ENCODE data around the gene CLCN1.
A peak's percentile ranks its signal among the peaks of the same experiment; 100 is the strongest.

DNA sequence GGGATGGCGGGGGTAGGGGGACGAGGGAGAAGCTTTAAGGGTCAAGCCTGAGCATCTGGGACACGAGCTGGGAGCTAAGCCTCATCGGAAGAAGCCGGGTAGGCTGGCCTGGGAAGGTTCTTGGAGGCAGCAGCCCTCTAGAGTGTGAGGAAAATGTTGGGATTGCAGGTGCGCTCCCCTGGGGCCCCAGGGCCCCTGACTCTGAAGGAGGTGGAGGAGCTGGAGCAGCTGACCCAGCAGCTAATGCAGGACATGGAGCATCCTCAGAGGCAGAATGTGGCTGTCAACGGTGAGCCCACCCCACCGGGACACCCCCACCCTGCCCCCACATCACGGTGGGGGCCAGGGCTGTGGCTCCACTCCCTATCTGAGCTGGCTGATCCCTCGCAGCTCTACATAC, 72.1 kb downstream of the CLCN1 start:
- no peak for TF ChIP-seq CTCF (IDR thresholded peaks at IDR 0.05; ENCODE audit: control extremely low read depth in 1 of 3, insufficient read depth in 1 of 3, low read depth in 1 of 3, low read length in 3 of 3)
- no peak for TF ChIP-seq GABPA (IDR thresholded peaks at IDR 0.05; ENCODE audit: borderline replicate concordance, insufficient read depth, low read length)
- TF ChIP-seq EP300 (IDR thresholded peaks at IDR 0.05; ENCODE audit: borderline replicate concordance in 1 of 2, low read depth in 2 of 2, low read length in 2 of 2) = no peak
- TF ChIP-seq POLR2A (IDR thresholded peaks at IDR 0.05; ENCODE audit: control extremely low read depth in 1 of 2, low read depth in 2 of 2, low read length in 2 of 2) = peak in 1 of 2 experiments; percentile 59; a peak in 1 of 3 replicates
- no peak for TF ChIP-seq TEAD4 (IDR thresholded peaks at IDR 0.05; ENCODE audit: low read depth, low read length)
- no peak for TF ChIP-seq RBBP5 (IDR thresholded peaks at IDR 0.05; ENCODE audit: borderline replicate concordance, low read depth, low read length)
- no peak for TF ChIP-seq EZH2 (IDR thresholded peaks at IDR 0.05; ENCODE audit: low read depth, low read length, severe bottlenecking)
- no peak for TF ChIP-seq RAD21 (IDR thresholded peaks at IDR 0.05 in 1 of 2, conservative IDR thresholded peaks at IDR 0.05 in 1 of 2; ENCODE audit: low read depth in 2 of 2, low read length in 2 of 2)
- TF ChIP-seq CEBPB (IDR thresholded peaks at IDR 0.05; ENCODE audit: low read depth, low read length) = no peak
